ENCODE data around the gene MAPK7. TPM values are rescaled to one million over a fixed set of nuclear protein-coding genes. Genes with fewer than 3 reads are reported as not detected.

Gene MAPK7
- total and polyA plus RNA-seq, 10 of the 15 experiments (the other 5 are each of a cell fraction or from before 2014, with no cell fraction given) = 0.37 to 13.5 (median 5.6) TPM

DNA sequence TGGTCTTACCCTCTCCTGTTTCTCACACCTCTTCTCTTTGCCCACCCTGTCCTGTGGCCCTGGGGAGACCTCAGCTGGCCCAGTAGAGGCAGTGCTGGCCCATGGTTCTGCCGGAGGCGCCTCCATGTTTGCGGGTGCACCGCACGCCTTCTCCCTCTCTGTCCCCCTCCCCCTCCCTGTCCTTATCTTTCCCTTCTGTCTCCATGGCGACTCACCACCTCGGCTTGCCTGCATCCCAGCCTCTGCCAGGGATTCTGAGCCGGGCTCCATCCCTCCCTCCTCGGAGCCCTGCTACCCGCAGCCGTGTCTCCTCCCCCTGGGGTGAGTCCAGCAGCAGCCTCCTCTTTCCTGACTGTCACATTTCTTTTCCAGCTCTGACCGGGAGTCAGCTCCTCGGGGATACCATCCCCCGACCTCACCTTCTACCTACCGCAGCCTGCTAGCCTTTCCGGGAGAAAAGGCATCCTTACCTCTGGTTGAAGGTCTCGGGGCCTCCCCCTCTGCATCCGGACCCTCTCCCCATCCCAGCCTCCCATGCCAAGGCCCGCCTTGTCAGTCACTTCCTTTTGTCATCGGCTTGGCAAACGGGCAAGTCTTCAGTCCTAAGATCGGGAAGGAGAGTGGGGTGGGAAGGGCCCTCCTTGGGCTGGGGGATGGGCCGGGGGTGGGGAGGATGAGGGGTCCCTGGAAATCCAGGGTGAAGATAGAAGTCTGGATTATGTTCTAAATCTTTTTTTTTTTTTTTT, 32.8 kb downstream of the MAPK7 start, which contains the start of gene RNF112:
Gene RNF112, plus strand, starts transcription at position 358 of the 746 bp plus-strand sequence. Its CDS starts 177 bp downstream, at position 535.
- no peak for FAIRE-seq
- 21% methylated on average over 23 of the region's 23 CpGs for WGBS (ENCODE audit: insufficient coverage, insufficient replicate concordance, low lambda C conversion rate, missing lambda C conversion rate)
- RAD21 ChIA-PET (ENCODE audit: unreplicated experiment) = no interaction called here
- TF ChIP-seq, protein P1, sequence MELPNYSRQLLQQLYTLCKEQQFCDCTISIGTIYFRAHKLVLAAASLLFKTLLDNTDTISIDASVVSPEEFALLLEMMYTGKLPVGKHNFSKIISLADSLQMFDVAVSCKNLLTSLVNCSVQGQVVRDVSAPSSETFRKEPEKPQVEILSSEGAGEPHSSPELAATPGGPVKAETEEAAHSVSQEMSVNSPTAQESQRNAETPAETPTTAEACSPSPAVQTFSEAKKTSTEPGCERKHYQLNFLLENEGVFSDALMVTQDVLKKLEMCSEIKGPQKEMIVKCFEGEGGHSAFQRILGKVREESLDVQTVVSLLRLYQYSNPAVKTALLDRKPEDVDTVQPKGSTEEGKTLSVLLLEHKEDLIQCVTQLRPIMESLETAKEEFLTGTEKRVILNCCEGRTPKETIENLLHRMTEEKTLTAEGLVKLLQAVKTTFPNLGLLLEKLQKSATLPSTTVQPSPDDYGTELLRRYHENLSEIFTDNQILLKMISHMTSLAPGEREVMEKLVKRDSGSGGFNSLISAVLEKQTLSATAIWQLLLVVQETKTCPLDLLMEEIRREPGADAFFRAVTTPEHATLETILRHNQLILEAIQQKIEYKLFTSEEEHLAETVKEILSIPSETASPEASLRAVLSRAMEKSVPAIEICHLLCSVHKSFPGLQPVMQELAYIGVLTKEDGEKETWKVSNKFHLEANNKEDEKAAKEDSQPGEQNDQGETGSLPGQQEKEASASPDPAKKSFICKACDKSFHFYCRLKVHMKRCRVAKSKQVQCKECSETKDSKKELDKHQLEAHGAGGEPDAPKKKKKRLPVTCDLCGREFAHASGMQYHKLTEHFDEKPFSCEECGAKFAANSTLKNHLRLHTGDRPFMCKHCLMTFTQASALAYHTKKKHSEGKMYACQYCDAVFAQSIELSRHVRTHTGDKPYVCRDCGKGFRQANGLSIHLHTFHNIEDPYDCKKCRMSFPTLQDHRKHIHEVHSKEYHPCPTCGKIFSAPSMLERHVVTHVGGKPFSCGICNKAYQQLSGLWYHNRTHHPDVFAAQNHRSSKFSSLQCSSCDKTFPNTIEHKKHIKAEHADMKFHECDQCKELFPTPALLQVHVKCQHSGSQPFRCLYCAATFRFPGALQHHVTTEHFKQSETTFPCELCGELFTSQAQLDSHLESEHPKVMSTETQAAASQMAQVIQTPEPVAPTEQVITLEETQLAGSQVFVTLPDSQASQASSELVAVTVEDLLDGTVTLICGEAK (IDR thresholded peaks at IDR 0.05; ENCODE audit: borderline replicate concordance) = no peak
- TF ChIP-seq NFXL1 (IDR thresholded peaks at IDR 0.05; ENCODE audit: borderline replicate concordance) (no peak), FOS (IDR thresholded peaks at IDR 0.05; ENCODE audit: borderline replicate concordance, extremely low read depth, insufficient read length) (no peak), MXI1 (IDR thresholded peaks at IDR 0.05; ENCODE audit: low read depth, low read length) (no peak), RBBP5 (conservative IDR thresholded peaks at IDR 0.05) (no peak)
- no peak within 1 kb of the TSS for H3K27ac ChIP-seq (ENCODE audit: control insufficient read depth, insufficient read depth)
- H4K20me1 ChIP-seq (ENCODE audit: control insufficient read depth, insufficient read depth) = no peaks in the 10 kb centered on the region
- no peaks in the 10 kb centered on the region for H3K36me3 ChIP-seq (ENCODE audit: control insufficient read depth in 2 of 2, insufficient read depth in 2 of 2, low read length in 1 of 2)
- intact Hi-C loops (cut with micrococcal nuclease; ENCODE audit: unreplicated experiment) = no loop called here
- SMC1A ChIA-PET (ENCODE audit: uncharacterized antibody, unreplicated experiment) = no interaction called here
- no peaks in the 10 kb centered on the region for H3K9me3 ChIP-seq (replicated peaks; ENCODE audit: control insufficient read depth, insufficient read depth, low read length)
- no peak within 1 kb of the TSS for H3K9ac ChIP-seq (ENCODE audit: control insufficient read depth, insufficient read depth, low read length)
- peaks cover 1 to 3% of the 10 kb centered on the region in 2 experiments for H3K27me3 ChIP-seq (replicated peaks in 1 of 2; ENCODE audit: control insufficient read depth in 2 of 2, insufficient read depth in 2 of 2, low read length in 1 of 2)
- DNase-seq (ENCODE audit: low read depth, low spot score) = no peak
- BruUV-seq (replicated peaks) = no TSS peak
- no peak within 1 kb of the TSS for H3K4me2 ChIP-seq (ENCODE audit: control insufficient read depth, insufficient read depth)
- in situ Hi-C loops (cut with MboI) = no loop called here
- H2AFZ ChIP-seq (ENCODE audit: control insufficient read depth, low read depth, low read length) = no peak within 1 kb of the TSS
- no peaks in the 10 kb centered on the region for H3K4me1 ChIP-seq (ENCODE audit: control insufficient read depth, insufficient read depth, low read length)
- CTCF ChIA-PET = interaction anchor here (1.0 kb wide), 1 partner anchor 36 kb away, joined by 3 read pairs; no protein-coding TSS in a partner anchor
- no peak for ATAC-seq
- POLR2A ChIA-PET = no interaction called here
- no peaks in the 10 kb centered on the region for H3K79me2 ChIP-seq (ENCODE audit: control insufficient read depth, insufficient read depth, low read length)
- no peak within 1 kb of the TSS for H3K4me3 ChIP-seq
